NCI-H1105 treated with DMSO at 0.1 percent for 48 hours (cell line): Measurements from ENCODE around the gene ATP11A.
A peak's percentile ranks its signal among the peaks of the same experiment; 100 is the strongest.
"Not testable (repeated sequence)": the region's sequence is repeated elsewhere in the genome, so short reads cannot be mapped to it uniquely, and the experiment has no call there.

ENCODE experiments used
- DNase-seq: peaks from one replicate; lab custom pipeline; 2025; lab: John Stamatoyannopoulos, UW

ATP11A gene

DNA sequence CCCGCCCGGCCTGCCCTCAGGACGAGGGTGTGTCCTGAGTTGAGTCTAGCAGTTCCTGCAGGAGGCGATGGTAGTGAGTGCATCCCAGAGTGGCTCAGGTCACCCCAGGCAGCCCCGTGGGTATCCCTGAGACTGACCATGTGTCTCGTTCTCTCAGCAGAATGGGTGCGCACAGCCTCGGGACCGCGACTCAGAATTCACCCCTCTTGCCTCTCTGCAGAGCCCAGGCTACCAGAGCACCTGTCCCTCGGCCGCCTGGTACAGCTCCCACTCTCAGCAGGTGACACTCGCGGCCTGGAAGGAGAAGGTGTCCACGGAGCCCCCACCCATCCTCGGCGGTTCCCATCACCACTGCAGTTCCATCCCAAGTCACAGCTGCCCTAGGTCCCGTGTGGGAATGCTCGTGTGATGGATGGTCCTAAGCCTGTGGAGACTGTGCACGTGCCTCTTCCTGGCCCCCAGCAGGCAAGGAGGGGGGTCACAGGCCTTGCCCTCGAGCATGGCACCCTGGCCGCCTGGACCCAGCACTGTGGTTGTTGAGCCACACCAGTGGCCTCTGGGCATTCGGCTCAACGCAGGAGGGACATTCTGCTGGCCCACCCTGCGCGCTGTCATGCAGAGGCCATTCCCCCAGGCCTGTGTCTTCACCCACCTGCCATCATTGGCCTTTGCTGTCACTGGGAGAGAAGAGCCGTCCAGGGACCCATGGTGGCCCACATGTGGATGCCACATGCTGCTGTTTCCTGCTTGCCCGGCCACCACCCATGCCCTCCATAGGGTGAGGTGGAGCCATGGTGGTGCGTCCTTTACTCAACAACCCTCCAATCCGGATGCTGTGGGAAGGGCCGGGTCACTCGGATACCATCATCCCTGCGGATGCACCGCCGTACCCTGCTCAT, 192.1 kb downstream of the ATP11A start:
- DNase-seq: no peak

- no peak for DNase-seq
Measured at GRCh38 chr13:112882555-112883024, 192.8 kb downstream of the ATP11A start.

GRCh38 chr13:112883241-112883945, 193.6 kb downstream of the ATP11A start:
- DNase-seq: no peak

GRCh38 chr13:112884700-112885099, 194.9 kb downstream of the ATP11A start:
- not testable (repeated sequence) for DNase-seq

DNA sequence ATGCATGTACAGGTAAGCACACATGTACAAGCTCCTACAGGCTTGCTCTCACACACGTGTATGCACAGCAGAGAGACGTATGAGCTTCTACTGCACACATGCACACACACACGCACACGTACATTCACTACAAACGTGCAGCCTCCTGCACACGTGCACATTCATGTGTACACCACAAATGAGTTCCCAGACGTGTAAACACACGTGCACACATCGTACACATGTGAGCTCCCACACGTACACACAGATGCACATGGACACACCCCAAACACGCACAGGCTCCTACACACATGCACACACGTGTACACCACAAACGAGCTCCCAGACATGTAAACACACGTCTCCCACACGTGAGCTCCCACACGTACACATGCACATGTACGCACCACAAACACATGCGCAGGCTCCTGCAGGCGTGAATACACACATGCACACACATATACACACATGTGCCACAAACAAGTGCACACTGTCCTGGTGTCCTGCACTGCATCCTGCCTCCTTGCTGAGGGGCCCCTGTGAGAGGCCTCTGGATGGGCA, 195.5 kb downstream of the ATP11A start:
- no peak for DNase-seq

- peak; percentile 79 for DNase-seq
Measured at GRCh38 chr13:112885782-112886268, 196.0 kb downstream of the ATP11A start.

DNA sequence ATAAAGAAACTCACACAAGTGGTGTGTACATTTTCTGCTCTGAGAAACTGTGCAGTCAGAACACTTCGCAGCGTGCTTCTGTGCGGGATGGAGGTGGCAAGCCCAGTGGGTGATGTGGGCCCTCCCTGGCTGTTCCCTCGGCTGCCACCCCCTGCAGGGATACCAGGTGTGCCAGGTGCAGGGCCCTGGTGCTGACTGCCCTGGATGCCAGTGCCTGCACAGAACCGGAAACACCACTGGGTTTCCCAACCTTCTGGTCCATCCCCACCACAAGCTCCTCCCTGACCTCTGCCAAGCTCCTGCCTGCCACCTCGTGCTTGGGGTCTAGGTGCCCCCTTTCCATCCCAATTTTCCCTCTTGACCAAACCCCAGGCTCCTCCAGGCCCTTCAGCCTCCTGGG, 197.3 kb downstream of the ATP11A start:
- no peak for DNase-seq

- DNase-seq: no peak
Measured at GRCh38 chr13:112887557-112887991, 197.7 kb downstream of the ATP11A start.

DNA sequence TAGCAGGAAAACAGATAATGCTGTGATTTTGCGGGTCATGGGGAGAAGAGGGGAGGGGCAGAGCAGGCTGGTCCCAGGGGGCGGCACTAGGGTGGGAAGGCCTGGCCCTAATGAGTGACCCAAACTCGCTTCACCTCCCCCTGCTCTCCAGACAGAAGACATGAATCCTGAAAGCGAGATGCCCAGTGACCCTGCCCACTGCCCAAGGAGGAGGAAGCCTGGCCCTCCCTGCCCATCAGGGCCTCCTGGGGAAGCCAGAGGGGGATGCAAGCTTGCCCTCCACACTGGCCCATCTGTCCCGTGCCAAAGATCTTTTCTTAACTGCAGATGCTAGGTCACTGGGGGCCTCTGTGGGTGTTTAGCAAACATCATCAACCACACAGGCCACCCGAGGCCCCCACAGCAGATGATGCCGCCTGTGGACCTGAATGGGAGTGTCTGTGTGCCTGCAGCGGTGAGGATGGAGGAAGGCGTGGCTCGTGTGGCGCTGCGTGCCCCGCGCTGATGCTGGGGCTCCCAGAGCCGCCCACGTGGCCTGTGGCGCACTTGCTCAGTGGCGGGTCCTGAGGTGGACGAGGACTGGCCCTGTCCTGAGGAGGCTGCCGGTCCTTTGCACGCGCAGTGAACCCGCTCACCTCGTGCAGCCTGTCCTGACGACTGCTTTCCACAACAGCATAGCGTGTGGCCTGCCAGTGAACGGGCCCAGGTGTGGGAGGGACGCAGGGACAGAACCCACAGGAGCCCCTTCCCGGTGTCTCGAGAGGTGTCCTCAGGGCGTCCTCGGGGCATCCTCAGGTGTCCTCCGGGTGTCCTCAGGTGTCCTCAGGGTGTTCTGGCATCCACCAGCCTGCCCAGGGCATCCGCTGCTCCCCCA, 198.6 kb downstream of the ATP11A start:
- no peak for DNase-seq

DNA sequence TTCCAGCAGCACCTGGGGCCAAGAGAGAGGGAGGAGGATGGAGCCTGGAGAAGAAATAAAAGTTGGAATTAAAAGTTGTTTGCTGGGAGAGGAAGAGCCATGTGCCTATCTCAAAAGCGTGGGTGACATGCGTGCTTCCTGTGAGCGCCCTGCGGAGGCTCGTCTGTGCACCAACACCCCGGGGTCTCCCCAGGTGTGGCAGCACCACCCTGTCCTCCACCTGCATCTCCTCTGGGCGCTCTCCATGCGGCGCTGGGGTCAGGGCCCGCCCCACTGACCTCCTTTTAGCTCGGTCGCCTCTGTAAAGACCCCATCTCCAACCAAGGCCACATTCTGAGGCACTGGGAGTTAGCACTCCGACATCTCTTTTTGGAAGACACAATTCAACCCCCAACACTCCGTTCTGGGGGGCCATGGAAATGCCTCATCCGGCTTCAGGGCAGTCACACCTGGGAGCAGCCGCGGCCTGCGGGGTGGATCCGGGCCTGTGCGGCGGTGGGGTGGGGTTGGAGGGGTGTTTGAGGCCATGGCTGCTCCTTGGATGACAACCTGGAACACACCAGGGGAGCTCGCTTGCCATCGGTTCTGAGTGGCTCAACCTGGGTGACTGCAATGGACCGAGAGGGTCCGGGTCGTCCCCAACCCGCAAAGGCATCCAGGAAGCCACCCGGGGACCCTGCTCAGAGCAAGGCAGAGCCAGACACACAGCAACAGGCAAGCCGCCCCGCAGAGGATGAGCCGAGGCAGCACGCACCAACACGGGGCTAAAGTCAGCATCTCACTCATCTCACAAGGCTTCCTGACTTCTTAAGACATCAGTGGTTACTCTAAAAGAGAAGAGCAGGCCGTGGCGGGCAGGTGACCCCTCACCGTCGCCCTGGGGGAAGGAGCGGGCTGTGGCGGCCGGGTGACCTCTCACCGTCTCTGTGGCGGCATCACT, 199.8 kb downstream of the ATP11A start:
- no peak for DNase-seq

DNA sequence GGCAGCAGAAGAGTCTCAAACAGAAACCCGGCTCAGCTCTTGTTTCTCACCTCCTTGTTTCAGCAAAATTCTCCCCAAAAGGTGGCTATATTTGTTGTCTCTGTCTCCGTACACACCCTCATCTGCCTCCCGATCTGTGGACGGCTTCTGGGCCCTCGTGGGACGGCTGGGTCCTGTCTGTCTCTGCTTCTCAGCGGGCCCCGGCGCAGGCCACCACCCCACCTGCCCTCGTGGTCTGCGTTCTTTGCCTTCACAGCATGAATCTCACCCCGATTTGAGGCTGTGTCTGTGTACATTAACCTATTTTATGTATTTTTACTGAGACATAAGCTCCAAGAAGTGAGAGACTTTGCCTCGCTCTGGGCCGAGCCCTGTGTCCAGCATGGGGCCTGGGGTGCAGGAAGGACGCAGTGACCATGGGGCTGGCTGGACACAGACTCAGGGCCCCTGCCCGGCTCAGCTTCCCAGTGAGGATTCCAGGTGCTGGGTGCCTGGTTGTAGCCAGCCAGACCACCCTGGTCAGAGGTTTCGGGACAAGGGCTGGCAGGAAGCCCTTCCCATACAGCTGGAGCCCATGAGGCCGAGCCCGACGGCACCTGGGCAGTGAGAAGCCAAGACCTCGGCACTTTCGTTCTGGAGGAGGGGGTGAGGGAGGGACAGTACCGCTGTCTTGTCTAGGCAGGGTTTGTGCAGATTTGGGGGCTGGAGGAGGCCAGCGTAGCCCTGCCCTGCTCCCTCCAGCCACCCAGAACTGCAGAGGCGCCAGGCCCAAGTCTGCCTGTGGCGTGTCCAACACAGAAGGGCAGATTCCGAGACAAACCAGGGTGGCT, 200.7 kb downstream of the ATP11A start:
- DNase-seq: no peak

DNA sequence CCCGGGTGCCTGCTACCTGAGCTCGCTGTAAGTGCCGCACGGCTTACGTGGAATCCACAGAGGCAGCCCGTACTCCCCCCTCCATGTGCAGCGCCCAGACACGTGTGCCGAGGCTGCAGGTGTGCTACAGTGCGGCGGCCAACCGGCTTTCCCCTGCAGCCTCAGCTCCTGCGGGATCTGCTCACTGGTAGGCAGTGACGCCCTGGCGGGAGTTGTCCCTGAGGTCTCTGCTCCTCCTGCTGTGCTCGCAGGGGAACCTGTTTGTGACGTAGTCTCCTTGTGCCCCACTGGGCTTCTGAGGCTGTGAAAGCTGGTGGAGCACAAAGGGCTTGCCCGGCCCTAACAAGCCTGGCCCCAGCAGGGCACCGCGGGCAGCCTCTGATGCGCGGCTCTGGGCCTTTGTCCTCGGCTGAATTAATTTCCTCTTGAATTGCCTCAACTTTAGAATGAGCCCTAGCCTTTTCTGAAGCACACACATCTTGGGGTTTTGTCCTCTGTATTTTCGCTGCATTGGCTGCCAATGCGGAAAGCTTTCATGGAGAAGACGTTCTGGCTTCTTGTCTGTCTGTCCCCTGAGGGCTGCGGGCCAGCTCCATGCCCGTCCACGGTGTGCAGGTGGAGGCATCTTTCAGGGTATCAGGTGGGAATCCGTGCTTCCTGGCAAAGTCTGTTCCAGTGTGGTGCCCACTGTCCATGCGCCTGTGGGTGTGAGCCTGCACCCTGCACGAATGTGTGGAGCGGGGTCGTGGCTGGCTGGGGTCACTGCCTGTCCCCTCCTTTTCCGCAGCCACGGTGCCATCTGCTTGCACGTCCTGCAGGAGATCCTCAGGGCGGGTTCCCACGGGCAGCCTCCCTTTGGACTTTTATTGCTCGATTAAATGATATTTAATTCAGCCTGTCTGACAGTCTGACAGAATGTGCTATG, 201.9 kb downstream of the ATP11A start:
- no peak for DNase-seq

- no peak for DNase-seq
Measured at GRCh38 chr13:112892426-112893206, 202.8 kb downstream of the ATP11A start.

GRCh38 chr13:112893207-112893569, 203.3 kb downstream of the ATP11A start:
- no peak for DNase-seq

- peak; percentile 79 for DNase-seq
Measured at GRCh38 chr13:112893570-112894422, 204.0 kb downstream of the ATP11A start.

- no peak for DNase-seq
Measured at GRCh38 chr13:112894423-112894672, 204.5 kb downstream of the ATP11A start.
